GM21360 (cell line): ENCODE results near the gene SRSF5.
"Not testable (repeated sequence)": the region's sequence is repeated elsewhere in the genome, so short reads cannot be mapped to it uniquely, and the experiment has no call there.

Source experiments
- ATAC-seq: cut with Tn5 transposase; IDR thresholded peaks from one replicate; pipeline ENCODE4 v1.9.1; 2021; ENCODE audit warnings: mild to moderate bottlenecking, moderate library complexity; ENCODE audit not compliant: unreplicated experiment

Gene SRSF5

GRCh38 chr14:69766984-69767368, at the start of gene SRSF5:
SRSF5 (plus strand) TSS chr14:69767142; CDS start chr14:69768157, 1,015 bp downstream.
- peak; percentile 59 for ATAC-seq

- not testable (repeated sequence) for ATAC-seq
Observed at GRCh38 chr14:69718614-69719013, 48.3 kb upstream of the SRSF5 start.

GRCh38 chr14:69719501-69719951, 47.4 kb upstream of the SRSF5 start:
- no peak for ATAC-seq

- no peak for ATAC-seq
Observed at GRCh38 chr14:69720912-69721311, 46.0 kb upstream of the SRSF5 start.

GRCh38 chr14:69726761-69727511, 40.0 kb upstream of the SRSF5 start:
- ATAC-seq = peak; percentile 70

- ATAC-seq = no peak
Observed at GRCh38 chr14:69727860-69728259, 39.1 kb upstream of the SRSF5 start.

- ATAC-seq = not testable (repeated sequence)
Observed at GRCh38 chr14:69731919-69732598, 34.9 kb upstream of the SRSF5 start.

- not testable (repeated sequence) for ATAC-seq
Observed at GRCh38 chr14:69736405-69736804, 30.5 kb upstream of the SRSF5 start.

GRCh38 chr14:69741055-69741454, 25.9 kb upstream of the SRSF5 start:
- ATAC-seq = no peak

- no peak for ATAC-seq
Observed at GRCh38 chr14:69749956-69750355, 17.0 kb upstream of the SRSF5 start.

GRCh38 chr14:69750495-69750894, 16.4 kb upstream of the SRSF5 start:
- ATAC-seq = no peak

GRCh38 chr14:69752773-69753172, 14.2 kb upstream of the SRSF5 start:
- ATAC-seq = no peak

- ATAC-seq = no peak
Observed at GRCh38 chr14:69753860-69754259, 13.1 kb upstream of the SRSF5 start.

GRCh38 chr14:69754487-69754886, 12.5 kb upstream of the SRSF5 start:
- no peak for ATAC-seq

GRCh38 chr14:69755296-69755695, 11.6 kb upstream of the SRSF5 start:
- ATAC-seq = no peak

- ATAC-seq = no peak
Observed at GRCh38 chr14:69755784-69756183, 11.2 kb upstream of the SRSF5 start.

GRCh38 chr14:69756298-69756697, 10.6 kb upstream of the SRSF5 start:
- ATAC-seq = no peak

GRCh38 chr14:69760810-69761209, 6.1 kb upstream of the SRSF5 start:
- no peak for ATAC-seq

GRCh38 chr14:69763761-69764510, 3.0 kb upstream of the SRSF5 start:
- ATAC-seq = no peak

GRCh38 chr14:69767369-69767999, 542 bp downstream of the SRSF5 start:
- ATAC-seq = peak; percentile 64

GRCh38 chr14:69768873-69769272, 1.9 kb downstream of the SRSF5 start:
- ATAC-seq = no peak
